Measurements from ENCODE around the gene NLK.

GRCh38 chr17:28115046-28115445 lies 72.6 kb downstream of the NLK start:
- TF ChIP-seq FOS (IDR thresholded peaks at IDR 0.05; ENCODE audit: low read depth, low read length) (no peak), CTCF (conservative IDR thresholded peaks at IDR 0.05; ENCODE audit: low read depth, low read length) (no peak), MAFK (IDR thresholded peaks at IDR 0.05; ENCODE audit: low read depth, low read length) (no peak)

Measured in IMR-90 (cell line).